Hepatocyte (in vitro differentiated cells): ENCODE data around the gene AQP7.
"Not testable (repeated sequence)": the region's sequence is repeated elsewhere in the genome, so short reads cannot be mapped to it uniquely, and the experiment has no call there.

ENCODE experiments used
- EZH2phosphoT487 ChIP-seq: fragments of 200-600 bp; sonication (generic); IDR thresholded peaks from one replicate; pipeline ENCODE4 v1.6.1; 2018; ENCODE audit warnings: antibody characterized with exemption, mild to moderate bottlenecking, low read depth, moderate library complexity; ENCODE audit not compliant: unreplicated experiment, severe bottlenecking
- TF ChIP-seq, protein P1 (sequence below): fragments of 200-600 bp; sonication (generic); IDR thresholded peaks from 2 replicates; pipeline ENCODE4 v1.5.1; 2016; ENCODE audit warnings: antibody characterized with exemption, mild to moderate bottlenecking; ENCODE audit not compliant: poor library complexity

- TF ChIP-seq, protein P1, sequence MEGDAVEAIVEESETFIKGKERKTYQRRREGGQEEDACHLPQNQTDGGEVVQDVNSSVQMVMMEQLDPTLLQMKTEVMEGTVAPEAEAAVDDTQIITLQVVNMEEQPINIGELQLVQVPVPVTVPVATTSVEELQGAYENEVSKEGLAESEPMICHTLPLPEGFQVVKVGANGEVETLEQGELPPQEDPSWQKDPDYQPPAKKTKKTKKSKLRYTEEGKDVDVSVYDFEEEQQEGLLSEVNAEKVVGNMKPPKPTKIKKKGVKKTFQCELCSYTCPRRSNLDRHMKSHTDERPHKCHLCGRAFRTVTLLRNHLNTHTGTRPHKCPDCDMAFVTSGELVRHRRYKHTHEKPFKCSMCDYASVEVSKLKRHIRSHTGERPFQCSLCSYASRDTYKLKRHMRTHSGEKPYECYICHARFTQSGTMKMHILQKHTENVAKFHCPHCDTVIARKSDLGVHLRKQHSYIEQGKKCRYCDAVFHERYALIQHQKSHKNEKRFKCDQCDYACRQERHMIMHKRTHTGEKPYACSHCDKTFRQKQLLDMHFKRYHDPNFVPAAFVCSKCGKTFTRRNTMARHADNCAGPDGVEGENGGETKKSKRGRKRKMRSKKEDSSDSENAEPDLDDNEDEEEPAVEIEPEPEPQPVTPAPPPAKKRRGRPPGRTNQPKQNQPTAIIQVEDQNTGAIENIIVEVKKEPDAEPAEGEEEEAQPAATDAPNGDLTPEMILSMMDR = not testable (repeated sequence)
- TF ChIP-seq EZH2phosphoT487 = not testable (repeated sequence)
Observed at GRCh38 chr9:33392591-33393021, 9.8 kb downstream of the AQP7 start.
